Right lobe of liver (tissue), 6 donors: Measurements from ENCODE around the gene IFIT1B. TPM values are rescaled to one million over a fixed set of nuclear protein-coding genes. Genes with fewer than 3 reads are reported as not detected.

Source experiments
- ATAC-seq, 4 donors: fragments of 200-7000 bp; cut with Tn5 transposase; one replicate each; pipeline ENCODE4 v1.9.1; 2020; ENCODE audit warnings: mild to moderate bottlenecking in 4 of 4, moderate library complexity in 4 of 4
- DNase-seq, 3 donors: peaks; one replicate each; pipeline ENCODE4 v3.0.0-alpha.2; 2020
- H3K27ac ChIP-seq, 3 donors: fragments of 200-600 bp; one replicate each; pipeline ENCODE4 v1.8.0; 2022
- H3K27me3 ChIP-seq, 2 donors: fragments of 200-600 bp; one replicate each; pipeline ENCODE4 v1.8.0; 2022
- H3K36me3 ChIP-seq, 4 donors: fragments of 200-600 bp; sonication (generic) in 1 of 4; one replicate each; pipeline versions ENCODE4 v1.5.1 to v1.8.0; 2017 to 2022; ENCODE audit warnings: control low read depth in 1 of 4
- H3K4me1 ChIP-seq, 4 donors: fragments of 200-600 bp; sonication (generic) in 1 of 4; one replicate each; pipeline versions ENCODE4 v1.5.1 to v1.8.0; 2017 to 2022; ENCODE audit warnings: control low read depth in 1 of 4
- H3K4me3 ChIP-seq, 3 donors: fragments of 200-600 bp; one replicate each; pipeline ENCODE4 v1.8.0; 2022
- H3K9me3 ChIP-seq, 4 donors: fragments of 200-600 bp; sonication (generic) in 1 of 4; one replicate each; pipeline versions ENCODE4 v1.5.1 to v1.8.0; 2017 to 2022; ENCODE audit warnings: control low read depth in 1 of 4
- CTCF ChIP-seq, 4 donors: fragments of 200-600 bp in 3 of 4; fragments of 450-650 bp in 1 of 4; IDR thresholded peaks; one replicate each; pipeline versions ENCODE4 v1.5.1 to v1.8.0; 2016 to 2022; ENCODE audit warnings: antibody characterized with exemption in 4 of 4, mild to moderate bottlenecking in 2 of 4
- POLR2A ChIP-seq: fragments of 450-650 bp; IDR thresholded peaks from one replicate; pipeline ENCODE4 v1.6.1; 2017; ENCODE audit warnings: antibody characterized with exemption, mild to moderate bottlenecking
- WGBS: methylation state at CpG from one replicate; pipeline ENCODE4 v1.1.6; 2018; ENCODE audit warnings: low coverage, low lambda C conversion rate; ENCODE audit not compliant: insufficient coverage; ENCODE audit errors: missing lambda C conversion rate; 5-methylcytosine and 5-hydroxymethylcytosine counted together
- intact Hi-C, 2 donors: fragments of 100-400 bp; cut with DNase I; formaldehyde crosslinking; loops; one replicate each; pipeline versions ENCODE4 v1.11.2 to v1.14.1; 2022
- total RNA-seq, 6 experiments: library from RNA; depleted of rRNA in 2 of 6; stranded (reverse); fragments of >200 nt in 2 of 6; fragmentation: NEBNext Ultra II Directional in 3 of 6; extraction: Animal tissue kit (Norgen Biotek cat#: 25700) in 3 of 6; gene quantifications; one replicate each; pipeline versions ENCODE4 v1.1.0 to v1.2.4, GENCODE V29; 2016 to 2023
- donor health status: DM: no; HTN: yes; CAD: no.
- donor health status: DM: no; HTN: no; CAD: no.
- donor health status: DM: no; HTN: no; CAD: no.
- donor health status: DM: no; HTN: yes; CAD: no.
- donor health status: DM: no; HTN: yes; CAD: no.

IFIT1B gene
- total RNA-seq, 6 experiments from 2014 or later, result 1.2 TPM; not detected in 5

GRCh38 chr10:89391907-89392756, 14.3 kb downstream of the IFIT1B start, which contains the start of gene IFIT1:
IFIT1 (plus strand) TSS chr10:89392623; CDS start chr10:89392713, 90 bp downstream.
- Histone ChIP-seq H3K27ac (peak within 1 kb of the TSS; percentile 80 to 99 (median 93)), H3K9me3 (no peaks in the 10 kb centered on the region), H3K27me3 (no peaks in the 10 kb centered on the region), H3K4me1 (peaks cover 0 to 14% (median 5%) of the 10 kb centered on the region in 4 donors), H3K4me3 (peak within 1 kb of the TSS; percentile 48 to 67 (median 59)), H3K36me3 (no peaks in the 10 kb centered on the region)
- WGBS, result 1% methylated on average over 8 of the region's 8 CpGs
- intact Hi-C loops, result no loop called here
- TF ChIP-seq POLR2A (peak; percentile 55), CTCF (IDR thresholded peaks at IDR 0.05) (peak in 1 of 4 donors; percentile 16)
- peak in 1 of 3 donors; percentile 78 for DNase-seq
- ATAC-seq, result peak; percentile 91 to 93 (median 92)

- TF ChIP-seq CTCF (IDR thresholded peaks at IDR 0.05) (no peak), POLR2A (no peak)
- WGBS, result 8% methylated on average over 2 of the region's 2 CpGs
- intact Hi-C loops, result no loop called here
- ATAC-seq (peak; percentile 63 to 73 (median 69)), DNase-seq (no peak)
- no peaks in the 10 kb centered on the region for H3K9me3 ChIP-seq
- peak overlapping the region; percentile 80 to 99 (median 93) for H3K27ac ChIP-seq
- H3K36me3 ChIP-seq, result no peaks in the 10 kb centered on the region
- H3K4me3 ChIP-seq, result peak overlapping the region; percentile 48 to 67 (median 59)
- H3K4me1 ChIP-seq, result peaks cover 0 to 16% (median 6%) of the 10 kb centered on the region in 4 donors
- H3K27me3 ChIP-seq, result no peaks in the 10 kb centered on the region
Observed at GRCh38 chr10:89392974-89393373, 15.1 kb downstream of the IFIT1B start.

GRCh38 chr10:89393898-89394297, 16.0 kb downstream of the IFIT1B start:
- Histone ChIP-seq H3K9me3 (no peaks in the 10 kb centered on the region), H3K4me1 (peaks cover 0 to 19% (median 7%) of the 10 kb centered on the region in 4 donors), H3K36me3 (no peaks in the 10 kb centered on the region), H3K4me3 (peak overlapping the region in 2 of 3 donors; percentile 59 to 67), H3K27ac (peak overlapping the region in 1 of 3 donors; percentile 99), H3K27me3 (no peaks in the 10 kb centered on the region)
- DNase-seq (no peak), ATAC-seq (no peak)
- TF ChIP-seq POLR2A (no peak), CTCF (IDR thresholded peaks at IDR 0.05) (no peak)
- intact Hi-C loops, result no loop called here
- WGBS, result 5% methylated on average over 3 of the region's 3 CpGs

GRCh38 chr10:89395141-89395540, 17.3 kb downstream of the IFIT1B start:
- intact Hi-C loops, result no loop called here
- Histone ChIP-seq H3K36me3 (no peaks in the 10 kb centered on the region), H3K9me3 (no peaks in the 10 kb centered on the region), H3K4me3 (no peak overlapping the region), H3K27me3 (no peaks in the 10 kb centered on the region), H3K4me1 (peaks cover 0 to 19% (median 7%) of the 10 kb centered on the region in 4 donors), H3K27ac (no peak overlapping the region)
- ATAC-seq (no peak), DNase-seq (no peak)
- WGBS, result 86% methylated on average over 1 of the region's 2 CpGs
- TF ChIP-seq CTCF (IDR thresholded peaks at IDR 0.05) (no peak), POLR2A (no peak)
